GM12878 (cell line): ENCODE measurements around the gene FNDC3B. TPM values are rescaled to one million over a fixed set of nuclear protein-coding genes. Genes with fewer than 3 reads are reported as not detected.

Experiments
- ATAC-seq: fragments of 200-7000 bp; cut with Tn5 transposase; 3 replicates; pipeline ENCODE4 v1.9.1; 2020; ENCODE audit warnings: mild to moderate bottlenecking, moderate library complexity
- BruUV-seq: library from RNA; stranded (reverse); fragments of 400-500 nt; replicated peaks from 2 replicates; lab custom pipeline; 2021; lab: Mats Ljungman, UMichigan
- CTCF ChIA-PET: fragments of 300-600 bp; sonication (Branson Sonifier 250); formaldehyde crosslinking; extraction: SDS; loops from one replicate; lab custom pipeline; 2021; ENCODE audit warnings: inconsistent platforms; lab: Yijun Ruan, JAX
- POLR2A ChIA-PET: fragments of 350-600 bp; formaldehyde crosslinking; extraction: SDS; loops from one replicate; lab custom pipeline; 2021; ENCODE audit warnings: inconsistent platforms; lab: Charles Lee
- RAD21 ChIA-PET: fragments of 300-600 bp; sonication (Branson Sonifier 250); formaldehyde crosslinking; loops from one replicate; lab custom pipeline; 2023; ENCODE audit warnings: antibody characterized with exemption; ENCODE audit not compliant: unreplicated experiment; lab: Charles Lee
- SMC1A ChIA-PET: fragments of 300-600 bp; sonication (Branson Sonifier 250); formaldehyde crosslinking; loops from one replicate; lab custom pipeline; 2023; ENCODE audit not compliant: unreplicated experiment, uncharacterized antibody; lab: Charles Lee
- DNase-seq: peaks from one replicate; pipeline ENCODE4 v3.0.0-alpha.2; 2011; ENCODE audit warnings: low read depth, low spot score
- FAIRE-seq: peaks from 3 replicates; lab custom pipeline; 2011; peaks lifted over from hg19 to GRCh38; lab: Jason Lieb, UNC
- H2AFZ ChIP-seq: 2 replicates; pipeline ENCODE4 v1.6.0; 2011; ENCODE audit warnings: low read depth, low read length, control low read depth; ENCODE audit not compliant: control insufficient read depth
- H3K27ac ChIP-seq: 2 replicates; pipeline ENCODE4 v1.5.1; 2011; ENCODE audit warnings: control low read depth; ENCODE audit not compliant: control insufficient read depth, insufficient read depth
- H3K27me3 ChIP-seq, 2 experiments: replicated peaks in 1 of 2; 2 replicates each; pipeline versions ENCODE4 v1.6.0 to v1.6.1; 2011; ENCODE audit warnings: low read length in 1 of 2; ENCODE audit not compliant: control insufficient read depth in 2 of 2, insufficient read depth in 2 of 2
- H3K36me3 ChIP-seq, 2 experiments: 2 replicates each; pipeline ENCODE4 v1.5.1; 2011; ENCODE audit warnings: low read length in 1 of 2; ENCODE audit not compliant: control insufficient read depth in 2 of 2, insufficient read depth in 2 of 2
- H3K4me1 ChIP-seq: 2 replicates; pipeline ENCODE4 v1.6.1; 2011; ENCODE audit warnings: mild to moderate bottlenecking, low read length, moderate library complexity, mixed read lengths; ENCODE audit not compliant: control insufficient read depth, insufficient read depth
- H3K4me2 ChIP-seq: 2 replicates; pipeline ENCODE4 v1.6.0; 2011; ENCODE audit warnings: control low read depth; ENCODE audit not compliant: control insufficient read depth, insufficient read depth
- H3K4me3 ChIP-seq: fragments of 200-600 bp; sonication (generic); 2 replicates; pipeline ENCODE4 v1.5.1; 2016
- H3K79me2 ChIP-seq: 2 replicates; pipeline ENCODE4 v1.6.0; 2011; ENCODE audit warnings: low read length; ENCODE audit not compliant: control insufficient read depth, insufficient read depth
- H3K9ac ChIP-seq: 2 replicates; pipeline ENCODE4 v1.8.0; 2011; ENCODE audit warnings: low read length, control low read depth, mixed read lengths; ENCODE audit not compliant: control insufficient read depth, insufficient read depth
- H3K9me3 ChIP-seq: replicated peaks from 3 replicates; pipeline ENCODE4 v1.5.1; 2011; ENCODE audit warnings: mild to moderate bottlenecking, low read length; ENCODE audit not compliant: control insufficient read depth, insufficient read depth
- H4K20me1 ChIP-seq: 2 replicates; pipeline ENCODE4 v1.6.0; 2011; ENCODE audit not compliant: control insufficient read depth, insufficient read depth
- CHD2 ChIP-seq: IDR thresholded peaks from 2 replicates; pipeline ENCODE4 v1.6.1; 2011; ENCODE audit warnings: low read depth, low read length, improper control_type of control experiment, borderline replicate concordance
- HDAC6 ChIP-seq: fragments of 200-600 bp; sonication (generic); IDR thresholded peaks from one replicate; pipeline ENCODE4 v1.8.0; 2017; ENCODE audit warnings: antibody characterized with exemption; ENCODE audit not compliant: unreplicated experiment
- MTA2 ChIP-seq: fragments of 450-650 bp; IDR thresholded peaks from 2 replicates; pipeline ENCODE4 v1.6.1; 2016; ENCODE audit warnings: low read depth, mild to moderate bottlenecking, moderate library complexity
- MXI1 ChIP-seq: fragments of 150-350 bp; IDR thresholded peaks from 2 replicates; pipeline ENCODE4 v1.6.1; 2011; ENCODE audit warnings: low read depth, mild to moderate bottlenecking, inconsistent platforms, low read length, improper control_type of control experiment
- NR2C1 ChIP-seq: fragments of 450-650 bp; IDR thresholded peaks from 2 replicates; pipeline ENCODE4 v1.6.1; 2017; ENCODE audit warnings: antibody characterized with exemption, mild to moderate bottlenecking, moderate library complexity
- RAD21 ChIP-seq: IDR thresholded peaks from 2 replicates; pipeline ENCODE4 v1.6.1; 2011; ENCODE audit warnings: mild to moderate bottlenecking, low read depth, low read length, moderate library complexity; ENCODE audit not compliant: insufficient read depth
- REST ChIP-seq: IDR thresholded peaks from 2 replicates; pipeline ENCODE4 v1.6.1; 2012; ENCODE audit warnings: mild to moderate bottlenecking, low read depth, low read length
- TARDBP ChIP-seq: IDR thresholded peaks from 2 replicates; pipeline ENCODE4 v1.6.1; 2016; ENCODE audit warnings: borderline replicate concordance
- YBX1 ChIP-seq: fragments of 450-650 bp; IDR thresholded peaks from 2 replicates; pipeline ENCODE4 v1.6.1; 2016; ENCODE audit warnings: antibody characterized with exemption
- ZBTB40 ChIP-seq: fragments of 450-650 bp; IDR thresholded peaks from 2 replicates; pipeline ENCODE4 v1.6.1; 2016; ENCODE audit warnings: mild to moderate bottlenecking, moderate library complexity, borderline replicate concordance
- in situ Hi-C: fragments of 300-500 bp; cut with MboI; formaldehyde crosslinking; loops from 9 replicates; pipeline ENCODE4 v1.14.3; 2018; ENCODE audit warnings: mixed read lengths
- intact Hi-C: fragments of 100-400 bp; cut with micrococcal nuclease; formaldehyde crosslinking; loops from one replicate; pipeline ENCODE4 v1.14.2; 2022; ENCODE audit not compliant: unreplicated experiment
- polyA plus RNA-seq, 11 experiments: library from polyadenylated mRNA; depleted of rRNA in 4 of 11; unstranded in 6 of 11; stranded (reverse) in 5 of 11; fragments of >200 nt; fragmentation: Nextera tagmentation in 4 of 11; fragmentation: Illumina TruSeq in 1 of 11; extraction: Ambion mirVana in 4 of 11; extraction: Trizol in 1 of 11; gene quantifications; 1 replicate in 1 of 11; 2 replicates in 10 of 11; pipeline versions ENCODE4 v1.2.1 to v1.2.3, GENCODE V29; 2011 to 2016; ENCODE audit warnings: inconsistent platforms in 2 of 11, missing spikeins in 2 of 11, low read depth in 1 of 11
- total RNA-seq, 4 experiments: library from RNA; depleted of rRNA in 3 of 4; stranded (reverse); fragments of >200 nt in 3 of 4; fragmentation: Illumina TruSeq in 1 of 4; extraction: Trizol in 1 of 4; gene quantifications; 2 replicates each; pipeline versions ENCODE4 v1.2.1 to v1.2.3, GENCODE V29; 2013 to 2021
- TF ChIP-seq, protein P1 (sequence below): IDR thresholded peaks from 2 replicates; pipeline ENCODE4 v1.6.1; 2011; ENCODE audit warnings: borderline replicate concordance, low read depth, mild to moderate bottlenecking, moderate library complexity, mixed read lengths, low read length; ENCODE audit not compliant: insufficient read depth; ENCODE audit errors: extremely low read length

Gene FNDC3B
- total and polyA plus RNA-seq, 10 of the 15 experiments (the other 5 are each of a cell fraction or from before 2014, with no cell fraction given), result 7.9 to 35.0 (median 18.5) TPM

- TF ChIP-seq, protein P1, sequence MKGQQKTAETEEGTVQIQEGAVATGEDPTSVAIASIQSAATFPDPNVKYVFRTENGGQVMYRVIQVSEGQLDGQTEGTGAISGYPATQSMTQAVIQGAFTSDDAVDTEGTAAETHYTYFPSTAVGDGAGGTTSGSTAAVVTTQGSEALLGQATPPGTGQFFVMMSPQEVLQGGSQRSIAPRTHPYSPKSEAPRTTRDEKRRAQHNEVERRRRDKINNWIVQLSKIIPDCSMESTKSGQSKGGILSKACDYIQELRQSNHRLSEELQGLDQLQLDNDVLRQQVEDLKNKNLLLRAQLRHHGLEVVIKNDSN, result no peak
- TF ChIP-seq TARDBP (no peak), NR2C1 (no peak), CHD2 (no peak), MXI1 (no peak), RAD21 (no peak)
Measured at GRCh38 chr3:172233474-172234277, 194.3 kb downstream of the FNDC3B start (continued).

DNA sequence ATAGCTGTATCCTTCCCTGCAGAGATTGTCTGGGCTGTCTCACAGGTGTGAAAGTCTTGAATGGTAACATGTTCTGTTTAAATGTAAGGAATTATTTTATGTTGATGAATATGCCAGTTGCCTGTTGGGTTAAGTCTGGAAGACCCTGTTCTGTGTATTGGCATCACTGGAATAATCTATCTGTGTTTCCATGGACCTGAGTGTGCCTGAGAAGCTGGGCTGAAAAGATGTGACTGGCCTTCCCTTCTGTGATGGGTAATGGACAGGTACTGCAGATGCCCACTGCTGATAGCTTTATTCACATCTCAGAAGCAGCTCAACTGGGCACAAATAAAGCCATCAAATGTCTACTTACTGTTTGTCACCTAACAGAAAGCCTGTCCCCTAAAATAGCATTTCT lies 196.3 kb downstream of the FNDC3B start:
- intact Hi-C loops, result no loop called here
- no peaks in the 10 kb centered on the region; the same call in none of the 2 replicates for H3K79me2 ChIP-seq
- peaks cover 3 to 11% of the 10 kb centered on the region in 2 experiments; a peak in 2 of 4 replicates for H3K36me3 ChIP-seq
- DNase-seq (no peak), FAIRE-seq (no peak), ATAC-seq (no peak)
- ChIA-PET CTCF (interaction anchor here (0.6 to 2.1 kb wide), 3 partner anchors 9 to 35 kb away, joined by 3 to 10 read pairs (median 3); no protein-coding TSS in a partner anchor), RAD21 (interaction anchor here (0.9 to 3.0 kb wide), 2 partner anchors 9 to 49 kb away, joined by 3 to 10 read pairs; no protein-coding TSS in a partner anchor), SMC1A (interaction anchor here (0.6 to 2.7 kb wide), 7 partner anchors 10 to 248 kb away, joined by 3 to 15 read pairs (median 4); no protein-coding TSS in a partner anchor), POLR2A (interaction anchor here (1.0 kb wide), 1 partner anchor 14 kb away, joined by 3 read pairs; no protein-coding TSS in a partner anchor)
- BruUV-seq, result no TSS peak
- no peaks in the 10 kb centered on the region for H3K27me3 ChIP-seq
- TF ChIP-seq MTA2, result no peak
- no peak for TF ChIP-seq REST
- no peak for TF ChIP-seq YBX1
- TF ChIP-seq ZBTB40, result no peak
- no peak for TF ChIP-seq HDAC6
- peaks cover 2% of the 10 kb centered on the region; the same call in 2 of the 3 replicates for H3K9me3 ChIP-seq
- H3K9ac ChIP-seq, result no peak overlapping the region
- H3K4me1 ChIP-seq, result no peaks in the 10 kb centered on the region
- no peak overlapping the region for H2AFZ ChIP-seq
- H3K27ac ChIP-seq, result no peak overlapping the region
- H3K4me2 ChIP-seq, result no peak overlapping the region
- in situ Hi-C loops, result no loop called here
- H3K4me3 ChIP-seq, result no peak overlapping the region
- no peaks in the 10 kb centered on the region for H4K20me1 ChIP-seq
